Panc1 (cell line): ENCODE data around the gene CEP63. TPM values are rescaled to one million over a fixed set of nuclear protein-coding genes. Genes with fewer than 3 reads are reported as not detected.

Experiments
- ATAC-seq: fragments of 200-7000 bp; cut with Tn5 transposase; 2 replicates; pipeline ENCODE4 v1.9.1; 2020; ENCODE audit warnings: mild to moderate bottlenecking, moderate library complexity
- BruUV-seq: library from RNA; stranded (reverse); fragments of 400-500 nt; replicated peaks from 2 replicates; lab custom pipeline; 2021; lab: Mats Ljungman, UMichigan
- CTCF ChIA-PET: fragments of 300-600 bp; sonication (Branson Sonifier 250); formaldehyde crosslinking; loops from one replicate; lab custom pipeline; 2022; ENCODE audit warnings: antibody characterized with exemption; lab: Charles Lee
- POLR2A ChIA-PET: fragments of 300-600 bp; sonication (Branson Sonifier 250); formaldehyde crosslinking; loops from one replicate; lab custom pipeline; 2022; ENCODE audit warnings: antibody characterized with exemption; lab: Charles Lee
- DNase-seq: peaks from one replicate; pipeline ENCODE4 v3.0.0-alpha.2; 2010; ENCODE audit warnings: low read depth, low spot score
- H3K27ac ChIP-seq: 2 replicates; pipeline ENCODE4 v1.5.1; 2011; ENCODE audit warnings: mild to moderate bottlenecking, low read length, inconsistent platforms
- H3K27me3 ChIP-seq: fragments of 200-500 bp; sonication (Bioruptor generic); 2 replicates; pipeline ENCODE4 v1.6.0; 2014; ENCODE audit warnings: low read length, inconsistent platforms; ENCODE audit not compliant: control insufficient read depth, insufficient read depth
- H3K36me3 ChIP-seq: fragments of 200-500 bp; sonication (Bioruptor generic); 2 replicates; pipeline ENCODE4 v1.5.1; 2014; ENCODE audit warnings: inconsistent platforms, mild to moderate bottlenecking, low read length, moderate library complexity; ENCODE audit not compliant: control insufficient read depth, insufficient read depth
- H3K4me1 ChIP-seq: 2 replicates; pipeline ENCODE4 v1.5.1; 2011; ENCODE audit warnings: inconsistent platforms, mild to moderate bottlenecking, low read length, moderate library complexity; ENCODE audit not compliant: control insufficient read depth, insufficient read depth
- H3K4me3 ChIP-seq, 2 experiments: 2 replicates each; pipeline ENCODE4 v1.5.1; 2011 to 2012; ENCODE audit warnings: low read depth in 2 of 2, low read length in 2 of 2, mild to moderate bottlenecking in 2 of 2, inconsistent platforms in 1 of 2, moderate library complexity in 1 of 2
- H3K9me3 ChIP-seq: fragments of 200-500 bp; sonication (Bioruptor generic); 2 replicates; pipeline ENCODE4 v1.5.1; 2014; ENCODE audit warnings: low read depth, mild to moderate bottlenecking, inconsistent platforms, low read length, moderate library complexity; ENCODE audit not compliant: control insufficient read depth, insufficient read depth
- CTCF ChIP-seq: fragments of 450-650 bp; IDR thresholded peaks from 2 replicates; pipeline ENCODE4 v1.5.1; 2017; ENCODE audit warnings: mild to moderate bottlenecking
- POLR2AphosphoS5 ChIP-seq: IDR thresholded peaks from 2 replicates; pipeline ENCODE4 v1.6.1; 2012; ENCODE audit warnings: mild to moderate bottlenecking, low read depth, low read length, moderate library complexity
- REST ChIP-seq, 2 experiments: IDR thresholded peaks; 2 replicates each; pipeline ENCODE4 v1.6.1; 2011 to 2012; ENCODE audit warnings: low read depth in 2 of 2, control low read depth in 1 of 2, low read length in 1 of 2, mild to moderate bottlenecking in 1 of 2, moderate library complexity in 1 of 2; ENCODE audit not compliant: insufficient read depth in 1 of 2
- SIN3A ChIP-seq: IDR thresholded peaks from 2 replicates; pipeline ENCODE4 v1.6.1; 2012; ENCODE audit warnings: low read depth, mild to moderate bottlenecking, low read length, moderate library complexity, borderline replicate concordance; ENCODE audit not compliant: insufficient read depth
- TCF7L2 ChIP-seq: IDR thresholded peaks from 2 replicates; pipeline ENCODE4 v1.6.1; 2011; ENCODE audit warnings: mild to moderate bottlenecking, low read depth, low read length, inconsistent platforms
- in situ Hi-C: cut with HindIII; loops from 2 replicates; pipeline ENCODE4 v1.10.0; 2016; ENCODE audit warnings: low sequenced_read_pairs, low pct_unique_long_range_greater_than_20kb
- intact Hi-C: fragments of 100-400 bp; cut with micrococcal nuclease; formaldehyde crosslinking; loops from one replicate; pipeline ENCODE4 v1.10.0; 2022; ENCODE audit not compliant: unreplicated experiment
- total RNA-seq: library from RNA; stranded (reverse); gene quantifications from one replicate; pipeline ENCODE4 v1.2.1, GENCODE V29; 2021; ENCODE audit not compliant: unreplicated experiment

The CEP63 gene
- total RNA-seq, 1 experiment from 2014 or later: 30.5 TPM

- in situ Hi-C loops: no loop called here
- no peak for TF ChIP-seq REST (IDR thresholded peaks at IDR 0.05; ENCODE audit: insufficient read depth in 1 of 2, low read depth in 2 of 2, low read length in 1 of 2)
- TF ChIP-seq SIN3A: no peak
- TF ChIP-seq POLR2AphosphoS5: no peak
- TF ChIP-seq CTCF: no peak
- no peak for TF ChIP-seq TCF7L2
- H3K36me3 ChIP-seq: peaks cover 26% of the 10 kb centered on the region
- ATAC-seq (no peak), DNase-seq (no peak)
- peaks cover 20% of the 10 kb centered on the region for H3K4me1 ChIP-seq
- POLR2A ChIA-PET: interaction anchor here (1.0 kb wide), 1 partner anchor 109 kb away, joined by 4 read pairs; the partner anchor contains the start of gene AMOTL2
- H3K27ac ChIP-seq: peak overlapping the region; percentile 52
- no peaks in the 10 kb centered on the region for H3K9me3 ChIP-seq
- CTCF ChIA-PET: interaction anchor here (0.5 to 1.0 kb wide), 2 partner anchors 111 to 174 kb away, joined by 3 read pairs; no protein-coding TSS in a partner anchor
- no TSS peak for BruUV-seq
- peak overlapping the region in 1 of 2 experiments; percentile 98; a peak in 1 of 4 replicates for H3K4me3 ChIP-seq
- no peaks in the 10 kb centered on the region for H3K27me3 ChIP-seq
- intact Hi-C loops: no loop called here
Observed at GRCh38 chr3:134483195-134483900, 2.5 kb upstream of the CEP63 start.

- in situ Hi-C loops: no loop called here
- ChIA-PET POLR2A (interaction anchor here (1.2 kb wide), 1 partner anchor 172 kb away, joined by 3 read pairs; no protein-coding TSS in a partner anchor), CTCF (no interaction called here)
- H3K27ac ChIP-seq: peak overlapping the region; percentile 100
- BruUV-seq: no TSS peak
- intact Hi-C loops: no loop called here
- ATAC-seq: peak; percentile 8
- H3K36me3 ChIP-seq: peaks cover 14% of the 10 kb centered on the region
- H3K4me3 ChIP-seq: peak overlapping the region; percentile 96 to 98
- TF ChIP-seq CTCF: no peak
- TF ChIP-seq SIN3A: no peak
- no peak for TF ChIP-seq TCF7L2
- no peak for TF ChIP-seq POLR2AphosphoS5
- no peak for TF ChIP-seq REST (IDR thresholded peaks at IDR 0.05; ENCODE audit: insufficient read depth in 1 of 2, low read depth in 2 of 2, low read length in 1 of 2)
- no peaks in the 10 kb centered on the region for H3K27me3 ChIP-seq
- no peaks in the 10 kb centered on the region for H3K9me3 ChIP-seq
- peaks cover 30% of the 10 kb centered on the region for H3K4me1 ChIP-seq
- no peak for DNase-seq
Observed at GRCh38 chr3:134485075-134485717, 661 bp upstream of the CEP63 start.
